Stimulated activated CD8-positive, alpha-beta memory T cell treated with anti-CD3 and anti-CD28 coated beads, Interleukin-12 subunit alpha, Interleukin-12 subunit beta, amount 100 ng/mL, for 24 hours (primary cell): ENCODE measurements around the gene USP47.

ENCODE experiments used
- DNase-seq: peaks from one replicate; pipeline ENCODE4 v3.0.0-alpha.2; 2020; ENCODE audit errors: extremely low read depth

The USP47 gene

DNA sequence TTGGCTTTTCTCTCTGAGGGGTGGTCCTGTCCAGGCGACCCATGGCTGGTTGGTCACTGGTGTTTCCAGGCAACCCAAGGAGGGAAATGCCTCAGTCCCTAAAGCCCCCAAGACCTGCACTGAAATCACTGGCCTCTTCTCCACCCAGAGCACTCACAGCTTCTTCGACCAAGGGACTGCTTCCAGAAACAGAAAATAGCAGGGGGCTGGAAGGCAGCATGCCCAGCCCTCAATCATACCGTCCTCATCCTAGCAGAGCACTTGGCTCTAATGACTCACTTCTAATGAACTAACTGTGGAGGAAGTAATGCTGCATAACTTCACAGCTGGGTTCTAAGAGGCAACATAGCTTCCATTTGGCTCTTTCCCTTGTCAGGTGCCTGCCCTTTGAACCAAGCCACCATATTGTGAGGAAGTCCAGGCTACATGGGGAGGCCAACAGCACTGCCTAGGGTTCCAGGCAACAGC is 139.1 kb downstream of the USP47 start:
- no peak for DNase-seq

DNA sequence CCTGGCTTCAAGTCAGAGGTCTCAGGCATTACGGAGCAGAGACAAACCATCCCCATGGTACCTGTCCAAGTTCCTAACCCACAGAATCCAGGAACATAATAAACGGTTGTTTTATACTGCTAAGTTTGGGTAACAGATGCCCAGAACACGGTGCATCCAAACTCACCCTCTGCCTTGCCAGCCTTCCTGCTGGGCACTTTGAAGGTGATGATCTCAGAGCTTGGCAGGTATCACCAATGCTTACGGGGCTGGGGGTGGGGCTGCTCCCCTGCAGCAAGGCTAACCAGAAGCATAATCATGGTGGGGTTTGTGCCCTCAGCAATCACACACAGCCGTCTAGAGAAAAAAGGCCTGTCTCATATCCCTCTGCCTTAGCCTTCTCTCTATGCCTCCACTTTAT is 139.6 kb downstream of the USP47 start:
- no peak for DNase-seq

DNA sequence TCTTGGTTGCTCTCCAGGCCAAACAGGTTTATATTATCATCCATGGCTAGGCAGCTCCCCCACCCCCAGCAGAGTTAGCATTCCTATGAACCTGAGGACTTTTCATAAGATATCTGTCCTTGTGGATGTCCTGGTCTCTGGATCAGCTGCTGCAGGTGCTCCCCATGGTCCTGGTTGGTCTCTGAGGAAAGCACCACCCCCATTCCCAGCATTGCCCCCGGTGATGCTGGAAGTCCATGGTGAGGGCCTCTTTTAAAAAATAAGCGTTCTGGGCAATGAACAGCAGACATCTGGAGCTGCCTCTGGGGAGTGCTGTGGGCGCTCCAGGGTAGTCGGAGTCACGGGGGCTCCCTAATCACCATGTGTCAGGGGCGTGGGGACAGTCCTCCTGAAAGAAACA is 140.1 kb downstream of the USP47 start:
- no peak for DNase-seq

DNA sequence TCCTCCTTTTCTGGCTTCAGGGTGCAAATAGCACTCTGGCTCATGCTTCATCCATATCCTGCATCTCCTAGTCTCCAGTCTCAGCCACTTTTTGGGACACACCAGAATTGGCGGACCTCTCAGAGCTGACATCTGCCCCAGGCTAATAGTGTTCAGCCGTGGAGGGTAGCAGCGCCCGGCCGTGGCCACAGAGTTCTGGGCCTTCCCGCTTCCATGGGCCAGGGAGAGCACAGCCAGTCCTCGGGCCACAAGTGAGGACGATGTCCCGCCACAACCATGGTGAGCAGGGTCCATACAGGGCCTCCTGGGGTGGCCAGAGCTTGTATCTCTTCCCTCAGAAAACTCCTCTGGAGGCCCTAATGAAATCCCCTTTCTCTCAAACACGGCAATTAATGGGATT is 140.7 kb downstream of the USP47 start:
- DNase-seq = no peak

DNA sequence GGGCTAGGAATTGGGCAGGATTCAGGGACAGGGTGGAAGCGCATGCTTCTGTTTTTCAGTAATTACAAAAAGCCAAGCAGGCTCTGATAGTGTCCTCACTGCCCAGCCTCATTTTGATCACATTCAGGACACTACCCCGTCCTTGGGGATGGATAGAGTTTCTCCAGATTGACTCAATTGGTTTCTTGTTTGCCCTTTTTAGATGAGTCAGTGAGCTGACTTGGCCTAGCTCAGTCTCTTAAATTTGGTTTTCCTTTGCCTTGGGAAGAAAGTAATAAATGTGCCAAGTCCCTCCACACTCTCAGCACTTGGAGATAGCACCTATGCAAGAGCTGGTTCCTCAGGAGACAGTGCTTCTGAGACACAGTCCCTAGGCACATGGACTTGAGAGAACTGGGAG is 141.2 kb downstream of the USP47 start:
- DNase-seq = no peak

DNA sequence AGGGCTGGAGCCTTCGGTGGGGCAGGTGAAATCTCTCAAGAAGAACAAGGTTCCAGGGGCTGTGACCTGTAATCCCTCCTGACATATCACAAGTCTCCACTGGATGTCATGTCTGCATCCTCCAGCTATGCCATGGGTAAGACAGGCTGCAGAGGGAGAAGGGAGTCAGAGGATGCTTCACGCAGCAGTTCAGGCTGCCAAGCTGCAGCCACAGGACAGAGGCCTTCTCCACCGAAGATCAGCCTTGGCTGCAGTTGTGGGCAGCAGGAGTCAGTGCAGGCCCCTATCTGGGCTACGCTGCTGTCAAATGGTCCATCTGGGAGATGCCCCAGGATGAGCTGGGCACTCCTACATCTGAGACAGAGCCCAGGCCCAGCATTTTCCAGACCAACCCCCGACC is 141.7 kb downstream of the USP47 start:
- DNase-seq = no peak

DNA sequence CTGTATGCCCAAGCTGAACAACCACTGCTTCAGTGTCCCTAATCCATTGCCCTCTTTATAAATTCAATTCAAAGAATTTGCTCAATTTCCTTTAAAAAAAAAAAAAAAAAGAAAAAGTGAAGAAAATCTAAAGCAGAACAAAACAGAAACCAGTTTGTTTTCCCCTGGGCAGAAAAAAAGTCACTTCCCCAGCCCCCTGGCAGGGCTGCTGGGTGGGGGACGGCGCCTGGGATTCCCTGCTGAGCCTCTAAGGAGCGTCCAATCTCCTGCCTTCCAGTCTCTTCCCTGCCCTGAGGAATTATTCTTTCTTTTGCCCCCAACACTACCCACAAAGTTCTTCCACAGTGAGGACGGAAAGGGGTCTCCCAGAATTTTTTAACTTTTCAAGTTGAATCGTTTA is 142.8 kb downstream of the USP47 start:
- no peak for DNase-seq

DNA sequence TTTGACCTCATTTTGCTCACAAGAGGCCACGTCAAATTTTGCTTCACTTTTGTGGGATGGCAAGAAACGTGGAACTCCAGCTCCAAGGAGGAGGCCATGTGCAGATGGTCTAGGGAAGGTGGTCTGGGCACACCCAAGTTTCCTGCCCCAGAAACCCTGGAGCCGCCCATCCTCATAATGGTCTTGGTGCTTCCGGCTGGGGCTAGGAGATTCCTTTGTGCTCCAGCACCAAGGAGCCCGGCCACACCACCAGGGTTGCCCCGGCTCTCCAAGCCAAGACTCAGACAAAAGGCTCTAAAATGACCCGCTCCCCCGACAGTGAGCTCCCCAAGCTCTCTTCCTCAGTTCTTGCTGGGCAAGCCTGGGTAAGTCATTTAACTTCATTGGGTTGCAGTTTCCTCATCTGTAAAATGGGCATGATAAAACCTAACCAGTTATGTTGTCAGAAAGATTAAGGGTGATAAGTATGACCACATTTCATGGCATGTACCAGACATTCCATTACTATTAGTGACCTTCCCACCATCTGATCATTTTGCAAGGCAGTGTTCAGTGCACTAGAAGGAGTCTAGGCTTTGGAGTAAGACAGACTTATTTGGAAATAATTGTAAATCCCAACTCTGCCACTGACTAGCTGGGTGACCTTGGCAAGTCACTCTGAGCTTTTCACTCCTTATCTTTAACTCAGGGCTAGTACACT is 143.4 kb downstream of the USP47 start:
- no peak for DNase-seq

DNA sequence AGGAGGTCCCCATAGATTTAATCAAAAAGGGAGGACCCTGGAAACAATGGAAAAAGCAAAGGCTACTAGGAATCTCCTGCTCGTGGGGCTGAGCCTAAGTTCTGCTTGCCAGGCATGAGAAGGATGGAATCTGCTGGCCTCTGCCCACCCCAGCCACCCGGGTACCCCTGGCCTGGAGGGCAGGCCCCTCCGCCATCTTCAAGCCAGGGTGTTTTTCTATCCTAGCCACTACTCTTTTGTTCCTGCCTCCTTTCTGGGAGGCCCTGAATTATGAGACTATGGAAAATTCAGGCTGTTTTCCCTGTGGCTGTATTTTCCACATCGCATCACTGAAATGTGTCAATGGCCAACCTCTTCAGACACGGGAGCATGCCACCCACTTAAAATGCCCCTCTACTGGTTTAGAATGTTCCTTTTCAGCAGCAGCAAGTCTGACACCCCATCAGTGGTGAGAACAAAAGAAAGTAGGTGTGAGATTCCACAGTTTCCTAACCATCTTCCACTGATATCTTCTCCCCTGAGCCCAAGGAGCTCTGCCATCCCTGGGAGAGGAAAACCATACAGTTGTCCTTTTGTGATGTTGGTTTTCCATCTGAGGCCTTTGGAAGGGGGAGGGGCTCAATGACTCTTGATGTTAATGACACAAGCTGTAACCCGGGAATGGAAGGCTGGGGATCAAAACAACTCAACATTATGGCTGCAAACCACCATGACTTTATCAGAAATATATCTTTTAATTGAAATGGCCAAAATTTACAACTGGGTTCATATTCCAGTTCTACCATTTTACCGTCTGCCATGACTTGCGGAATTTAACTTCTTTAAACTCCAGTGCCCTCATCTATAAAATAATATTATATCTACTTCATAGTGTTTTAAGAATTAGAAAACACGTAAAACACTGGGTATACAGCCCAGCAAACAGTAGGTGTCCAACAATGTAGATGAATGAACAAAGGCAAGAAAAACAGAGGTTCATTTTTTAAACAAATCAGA is 144.5 kb downstream of the USP47 start:
- no peak for DNase-seq

DNA sequence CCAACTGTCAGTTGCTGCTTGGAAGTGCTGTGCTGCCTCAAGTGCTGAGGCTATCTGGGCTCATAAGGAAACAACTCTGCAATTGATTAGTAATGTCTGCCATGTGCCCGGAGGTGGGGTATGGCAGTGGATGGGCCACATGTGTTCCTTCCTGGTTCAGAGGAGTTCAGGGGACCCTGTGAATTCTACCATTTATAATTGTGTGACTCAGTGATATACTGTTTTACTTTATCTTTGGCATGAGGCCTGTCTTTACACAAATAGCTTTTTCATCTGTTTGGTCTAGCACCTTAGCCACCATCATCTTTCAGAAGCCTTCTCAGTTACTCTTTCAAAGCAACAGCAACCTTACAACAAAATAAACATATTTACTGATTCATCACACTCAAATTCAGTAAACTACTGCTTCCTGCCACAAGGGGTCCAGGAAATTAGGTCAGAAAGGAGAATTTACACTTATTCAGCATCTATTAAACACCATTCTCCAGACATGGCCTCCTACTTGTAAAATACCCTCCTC is 145.8 kb downstream of the USP47 start:
- no peak for DNase-seq

DNA sequence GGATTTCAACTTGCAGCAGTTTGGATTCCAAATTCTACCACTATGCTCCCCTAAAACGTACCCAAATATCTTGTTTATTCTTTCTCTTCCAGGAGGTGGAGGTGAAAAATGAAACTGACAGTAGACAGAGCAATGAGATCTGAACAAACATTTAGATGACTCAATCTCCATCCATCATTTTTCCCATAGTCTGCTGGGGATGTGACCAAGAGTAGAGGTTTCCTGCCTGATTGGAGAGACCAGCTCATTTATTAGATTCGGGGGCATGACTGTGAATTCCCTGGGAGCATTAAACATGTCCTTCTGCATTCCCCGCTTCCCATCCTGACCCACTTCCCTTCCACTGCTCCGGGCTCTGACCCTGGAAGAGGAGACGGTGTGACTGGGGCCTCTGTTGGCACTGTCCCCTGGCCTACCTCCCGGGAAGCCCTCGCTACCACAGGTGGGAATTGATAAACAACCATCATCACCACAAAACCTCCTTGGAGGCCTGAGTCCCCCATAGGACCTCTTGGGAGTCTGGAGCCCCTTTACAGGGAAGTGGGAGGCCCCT is 146.4 kb downstream of the USP47 start:
- no peak for DNase-seq

DNA sequence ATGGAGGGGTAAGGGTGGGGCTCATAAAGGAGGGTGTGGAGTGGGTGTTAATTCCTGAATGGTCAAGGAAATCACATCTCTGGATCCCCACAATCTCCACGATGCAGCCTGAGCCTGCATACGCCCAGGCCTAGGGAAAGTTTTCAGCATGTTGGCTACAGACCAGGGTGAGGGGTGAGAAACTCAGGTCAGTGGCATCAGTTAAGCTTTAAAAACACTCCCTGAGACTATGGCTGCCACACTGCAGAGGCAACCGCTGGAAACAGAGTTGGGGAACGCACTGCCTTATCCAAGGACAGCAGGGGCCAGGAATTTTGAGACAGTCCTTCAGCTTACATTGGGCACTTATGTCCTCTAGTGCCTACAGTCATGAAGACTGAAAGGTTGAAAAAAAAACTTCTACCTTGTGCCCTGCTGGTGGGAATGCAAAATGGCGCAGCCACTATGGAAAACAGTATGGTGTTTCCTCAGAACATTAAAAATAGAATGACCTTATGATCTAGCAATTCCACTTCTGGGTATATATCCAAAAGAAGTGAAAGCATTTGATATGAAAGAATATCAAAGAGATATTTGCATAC is 147.0 kb downstream of the USP47 start:
- DNase-seq = no peak

DNA sequence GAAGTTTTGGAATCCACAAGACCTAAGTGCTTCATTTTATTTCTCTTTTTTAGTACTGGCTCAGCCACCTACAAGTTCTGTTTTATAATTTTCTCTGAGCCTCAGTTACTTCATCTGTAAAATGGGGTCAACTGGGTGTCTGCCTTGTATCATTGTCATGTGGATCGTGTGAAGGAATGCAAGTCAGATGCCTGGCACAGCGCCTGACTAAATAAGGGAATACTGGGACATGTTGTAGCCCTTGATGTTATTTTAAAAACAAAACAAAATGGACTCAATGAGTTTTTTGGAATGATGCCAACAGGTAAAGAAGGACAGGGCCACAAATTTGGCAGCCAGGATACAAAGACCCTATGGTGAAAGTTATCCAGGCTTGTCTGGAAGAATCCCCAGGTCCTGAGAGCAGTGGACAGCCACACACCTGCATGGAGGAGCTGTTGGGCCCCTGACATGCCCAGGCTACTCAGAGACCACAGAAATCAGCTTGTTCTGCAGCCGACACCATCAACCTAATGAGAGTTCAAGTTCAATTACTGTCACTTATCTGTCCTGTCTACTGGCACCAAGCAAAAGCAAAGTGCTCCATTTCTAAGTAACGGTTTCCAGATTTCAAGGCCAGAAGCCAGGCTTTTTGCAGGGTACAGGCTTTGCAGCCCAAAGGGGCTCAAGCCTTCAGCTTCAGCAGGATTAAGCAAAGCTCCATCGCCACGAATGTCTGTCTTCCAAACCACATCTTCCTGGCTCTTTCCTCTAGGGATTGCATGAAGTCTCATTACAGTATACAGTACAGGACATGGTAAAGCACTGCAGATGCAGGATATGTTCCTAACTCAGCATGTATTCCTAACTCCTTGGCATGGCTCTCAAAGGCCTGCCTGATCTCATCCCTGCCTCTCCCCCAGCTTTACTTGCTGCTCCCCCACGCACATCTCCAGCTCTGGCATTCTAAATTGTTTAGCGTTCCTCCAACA is 148.3 kb downstream of the USP47 start:
- DNase-seq = no peak

DNA sequence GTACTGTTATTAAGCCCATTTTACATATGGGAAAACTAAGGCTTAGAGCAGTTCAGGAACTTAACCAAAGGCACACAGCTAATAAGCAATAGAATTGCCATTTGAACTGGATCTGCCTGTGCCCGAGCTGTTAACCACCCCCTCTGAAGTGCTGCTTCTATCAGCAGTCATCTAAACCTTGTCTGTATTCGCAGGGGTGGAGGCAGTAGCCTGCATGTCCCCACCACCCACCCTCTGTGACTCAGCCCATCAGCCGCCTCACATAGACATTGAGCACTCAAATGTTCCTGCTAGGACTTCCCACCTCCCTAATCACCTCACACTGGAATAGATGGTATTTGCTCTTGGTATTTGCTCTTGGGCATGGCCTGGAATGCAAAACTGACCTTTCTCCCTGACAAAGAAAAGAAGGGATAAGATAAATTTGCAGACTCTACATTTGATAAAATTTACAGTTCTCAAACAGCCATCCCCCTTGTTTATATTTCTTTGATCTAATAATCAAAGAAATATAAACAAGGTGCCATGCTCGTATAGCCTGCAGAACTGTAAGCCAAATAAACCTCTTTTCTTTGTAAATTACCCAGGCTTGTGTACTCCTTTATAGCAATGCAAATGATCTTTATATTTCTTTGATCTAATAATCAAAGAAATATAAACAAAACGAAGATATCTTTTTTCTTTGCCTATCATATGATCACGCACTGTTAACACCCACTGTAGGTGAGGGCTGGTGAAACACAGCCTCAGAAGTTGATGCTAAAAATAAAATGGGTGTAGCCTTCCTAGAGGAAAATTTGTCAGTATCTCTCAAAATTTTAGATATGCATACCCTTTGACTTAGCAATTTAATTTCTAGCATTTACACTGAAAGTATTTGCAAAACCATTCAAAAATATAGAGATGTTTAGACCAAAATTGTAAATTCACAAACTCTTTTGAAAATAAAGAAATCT is 150.8 kb downstream of the USP47 start:
- no peak for DNase-seq

DNA sequence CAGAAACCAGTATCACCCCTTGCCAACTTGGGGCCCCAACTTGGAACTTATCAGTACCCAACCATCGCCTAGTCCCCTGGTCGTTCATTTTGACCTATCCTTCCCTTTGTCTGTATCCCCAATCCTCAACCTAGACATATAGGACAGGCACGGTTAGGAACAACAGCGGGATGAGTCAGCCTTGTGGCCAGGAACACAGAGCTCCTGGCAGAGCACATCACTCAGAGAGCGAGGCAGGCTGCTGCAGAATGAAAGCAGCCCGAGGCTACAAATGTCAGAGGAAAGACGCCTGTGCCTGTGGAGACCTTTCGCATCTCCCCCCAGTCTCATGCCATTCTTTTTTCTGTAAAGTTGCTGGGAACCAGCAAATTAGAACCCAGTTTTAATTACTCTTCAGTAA is 152.1 kb downstream of the USP47 start:
- DNase-seq = no peak

DNA sequence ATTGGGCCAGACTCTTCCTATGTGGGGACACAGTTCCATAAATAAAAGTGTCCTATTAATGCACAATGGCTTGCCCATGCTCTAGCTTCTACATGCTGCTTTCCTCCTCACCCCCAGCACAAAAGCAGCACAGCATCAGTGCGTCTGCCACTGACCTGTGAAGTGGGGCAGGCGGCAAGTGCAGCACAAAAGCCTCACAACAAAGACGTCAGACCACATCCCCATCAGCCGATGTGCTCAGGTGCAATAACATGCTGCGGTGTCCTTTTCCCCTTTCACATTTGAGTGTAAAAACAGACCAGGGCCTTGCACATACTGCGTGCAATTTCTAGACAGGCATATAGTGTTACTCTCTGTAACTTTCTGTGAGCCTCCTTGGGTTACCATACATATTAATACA is 153.8 kb downstream of the USP47 start:
- DNase-seq = no peak

DNA sequence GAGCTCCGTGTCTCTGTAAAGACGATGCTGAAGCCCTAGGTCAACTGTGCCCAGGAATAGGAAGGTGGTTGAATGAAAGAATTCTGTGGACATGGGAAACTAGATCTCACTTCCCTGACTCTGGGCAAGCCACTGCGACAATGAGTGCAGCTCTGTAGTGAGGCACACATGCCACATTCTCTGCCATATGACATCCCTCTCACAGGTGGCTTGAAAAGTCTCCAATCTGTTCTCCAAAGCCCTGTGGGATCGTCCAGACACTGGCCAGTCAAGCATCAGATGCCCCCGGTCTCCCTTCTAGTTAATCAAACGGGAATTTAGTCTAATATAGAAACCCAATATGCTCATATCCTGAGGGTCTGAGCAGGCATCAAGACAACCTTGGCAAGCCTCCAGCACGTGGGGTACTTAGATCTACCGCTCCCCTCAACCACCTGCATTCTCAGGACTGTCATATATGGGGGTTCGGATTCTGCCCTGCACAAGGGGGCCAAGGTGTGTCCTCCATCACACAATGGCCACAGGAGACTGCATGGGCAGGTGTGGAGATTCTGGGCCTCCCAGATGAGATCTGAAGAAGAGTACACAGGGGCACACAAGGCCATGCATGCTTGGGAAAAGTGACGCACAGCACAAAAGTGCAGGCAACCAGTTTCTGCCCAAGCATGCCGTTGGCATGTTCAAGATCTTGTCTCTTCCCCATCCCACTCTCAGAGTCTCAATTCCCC is 154.7 kb downstream of the USP47 start:
- DNase-seq = no peak

DNA sequence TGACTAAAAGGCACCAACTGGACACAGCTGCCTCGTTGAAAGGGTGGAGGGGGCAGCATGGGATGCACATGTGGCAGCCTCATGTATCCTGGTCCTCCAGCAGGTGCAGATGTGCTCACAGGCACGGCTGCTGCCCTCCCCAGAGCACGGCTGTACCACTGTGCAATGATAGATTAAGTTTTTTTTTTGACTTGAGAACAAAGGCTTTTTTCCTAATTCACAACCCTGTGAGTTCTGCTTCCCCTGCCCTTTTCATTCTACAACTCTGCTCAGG is 155.2 kb downstream of the USP47 start:
- no peak for DNase-seq

DNA sequence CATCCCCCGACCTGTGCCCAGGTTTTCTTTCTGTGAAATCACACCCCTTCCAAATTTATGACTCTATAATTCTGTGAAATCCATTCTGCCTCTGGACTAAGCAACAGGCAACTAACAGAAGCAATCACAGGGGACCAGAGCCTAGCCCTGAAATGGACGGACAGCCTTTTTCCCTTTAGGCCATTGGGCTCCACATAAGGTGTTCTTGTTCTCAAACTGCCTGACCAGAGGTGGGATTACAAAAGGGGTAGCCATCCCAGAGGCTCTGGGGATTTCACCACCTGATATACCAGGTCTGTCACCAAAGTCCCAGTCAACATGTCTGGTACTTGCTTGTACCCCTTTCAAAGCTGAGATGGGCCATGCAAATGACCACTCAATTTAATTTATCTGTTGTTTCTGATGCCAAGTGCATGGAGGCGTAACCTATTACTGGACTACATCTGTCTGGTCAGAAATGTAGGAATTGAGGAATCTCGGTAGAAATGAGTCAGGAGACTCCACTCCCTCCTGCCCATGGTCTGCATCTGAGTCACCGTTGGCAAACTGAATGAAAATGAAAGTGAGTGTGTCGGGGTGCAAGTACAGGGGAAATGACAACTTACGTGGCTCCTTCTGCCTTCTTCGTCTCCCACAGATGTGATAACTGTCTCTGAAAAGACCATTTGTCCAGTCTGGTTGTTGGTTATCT is 156.5 kb downstream of the USP47 start:
- DNase-seq = no peak
